ENCODE measurements around the gene OR2AG2.
A peak's percentile ranks its signal among the peaks of the same experiment; 100 is the strongest.
"Not testable (repeated sequence)": the region's sequence is repeated elsewhere in the genome, so short reads cannot be mapped to it uniquely, and the experiment has no call there.

The OR2AG2 gene

GRCh38 chr11:6771926-6772893 lies at the start of gene OR2AG2:
Gene OR2AG2 (minus strand): TSS chr11:6771976. CDS start chr11:6768957, 3,019 bp downstream.
- DNase-seq (ENCODE audit: low spot score): no peak

DNA sequence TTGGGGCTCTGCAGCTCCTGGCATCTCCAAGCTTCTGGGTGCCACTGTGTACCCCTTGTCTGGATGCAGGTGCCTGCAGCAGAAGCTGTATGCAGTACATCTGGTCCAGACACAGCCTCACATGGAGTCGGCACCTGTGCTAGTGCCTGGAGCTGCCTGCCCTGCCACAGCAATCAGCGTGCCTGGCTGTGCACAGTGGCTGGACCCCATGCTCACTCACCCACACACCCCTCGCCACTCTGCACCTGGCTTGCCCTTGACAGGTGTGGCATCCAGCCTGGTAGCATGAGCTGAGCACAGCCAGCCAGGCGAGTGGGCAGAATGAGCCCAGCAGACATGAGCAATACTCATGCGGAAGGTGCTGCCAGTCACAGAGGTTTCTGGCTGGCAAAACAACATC lies 47.2 kb upstream of the OR2AG2 start:
- no peak for DNase-seq (ENCODE audit: low spot score)

DNA sequence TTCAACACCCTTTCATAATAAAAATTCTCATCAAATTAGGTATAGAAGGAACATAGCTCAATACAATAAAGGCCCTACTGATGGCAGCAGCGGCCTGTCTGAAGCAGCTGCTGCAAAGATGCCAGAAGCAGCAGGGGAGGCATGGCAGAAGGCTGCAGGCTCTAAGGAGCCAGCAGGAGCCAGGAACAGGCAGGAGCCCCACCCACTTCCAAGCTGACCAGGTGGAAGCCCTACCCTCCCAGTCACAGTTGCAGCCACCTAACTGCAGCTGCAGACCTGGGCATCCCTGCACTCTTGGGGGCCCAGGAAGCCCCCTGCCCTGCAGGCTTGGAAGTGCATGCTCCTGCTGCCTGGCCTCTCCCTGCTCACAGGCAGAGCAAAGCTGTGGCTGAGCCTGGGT lies 45.9 kb upstream of the OR2AG2 start:
- peak; percentile 53 for DNase-seq (ENCODE audit: low spot score)

GRCh38 chr11:6813656-6814055 lies 41.9 kb upstream of the OR2AG2 start:
- DNase-seq (ENCODE audit: low spot score): no peak

DNA sequence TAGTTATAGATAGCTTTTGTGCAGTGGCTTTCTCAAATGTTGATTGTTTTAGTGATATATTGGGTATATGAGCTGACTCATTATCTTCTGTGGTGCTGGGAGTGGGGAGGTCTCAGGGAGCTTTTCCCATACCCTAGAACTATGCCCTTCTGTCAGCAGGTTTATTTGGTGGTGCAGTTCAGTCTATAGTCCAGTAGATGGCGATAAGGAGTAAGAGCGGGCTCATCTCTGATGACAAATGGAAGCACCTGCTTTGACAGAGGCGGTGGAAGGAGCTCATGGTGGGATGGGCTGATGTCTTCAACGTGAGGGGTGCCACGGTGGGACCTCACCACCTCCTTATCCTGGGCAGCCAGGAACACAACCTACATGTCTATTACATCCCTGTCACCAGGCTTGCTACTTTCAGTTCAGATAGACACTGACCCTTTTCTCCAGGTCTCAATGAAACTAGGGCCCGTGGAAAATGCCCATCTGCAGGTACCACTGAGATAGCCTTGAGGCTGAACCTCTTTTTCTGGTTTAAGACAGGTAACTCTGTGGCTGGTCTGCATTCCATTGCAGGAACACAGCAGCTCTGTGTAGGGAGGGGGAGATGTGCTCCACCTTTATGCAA lies 40.7 kb upstream of the OR2AG2 start:
- no peak for DNase-seq (ENCODE audit: low spot score)

- DNase-seq (ENCODE audit: low spot score): not testable (repeated sequence)
Observed at GRCh38 chr11:6801075-6801474, 29.3 kb upstream of the OR2AG2 start.

DNA sequence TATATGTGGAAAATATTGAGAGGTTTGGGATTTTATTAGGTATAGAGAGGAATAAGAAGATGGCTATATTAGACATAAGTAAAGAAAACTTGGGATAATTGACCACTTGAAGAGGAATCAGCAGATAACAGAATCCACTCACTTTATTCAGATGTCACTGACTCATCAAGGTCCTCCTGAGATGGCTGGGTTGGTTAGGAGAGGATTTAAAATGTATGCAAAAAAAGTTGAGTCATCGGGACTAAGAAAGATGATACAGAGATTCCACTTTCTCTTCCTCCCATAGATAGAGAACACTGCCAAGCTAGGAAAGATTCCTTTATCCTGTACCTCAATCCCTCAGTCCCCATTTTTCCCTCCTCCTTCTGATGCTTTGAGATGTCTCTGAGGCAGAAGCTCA lies 27.6 kb upstream of the OR2AG2 start, which contains the start of gene OR6A2:
TSS of gene OR6A2 (minus strand) at position 288 of the 400 bp plus-strand sequence. CDS start 3,981 bp downstream, outside the sequence.
- DNase-seq (ENCODE audit: low spot score): no peak

GRCh38 chr11:6794639-6795038 lies 22.9 kb upstream of the OR2AG2 start:
- no peak for DNase-seq (ENCODE audit: low spot score)

- DNase-seq (ENCODE audit: low spot score): no peak
Observed at GRCh38 chr11:6790546-6790945, 18.8 kb upstream of the OR2AG2 start.

DNA sequence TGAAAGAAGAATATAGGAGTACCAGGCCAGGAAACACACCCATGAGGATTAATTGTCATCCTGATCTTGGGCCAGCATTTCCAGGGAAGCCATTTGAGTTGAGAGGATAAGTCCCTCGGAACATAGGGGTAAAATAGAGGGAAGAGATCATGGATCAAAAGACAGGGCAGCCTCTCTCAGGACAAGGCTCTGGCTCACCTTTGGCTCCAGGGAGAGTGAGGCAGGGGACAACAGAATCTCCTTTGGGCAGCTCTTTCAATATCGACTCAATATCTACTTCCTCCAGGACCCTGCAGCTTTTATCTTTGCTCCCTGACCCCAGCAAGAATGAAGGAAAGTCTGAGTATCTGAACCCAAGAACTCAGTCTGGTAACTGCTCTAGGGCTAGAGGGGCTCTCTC lies 10.9 kb upstream of the OR2AG2 start, which contains the start of gene OR2AG1:
TSS of gene OR2AG1 (plus strand) at position 301 of the 400 bp plus-strand sequence. CDS start 2,018 bp downstream, outside the sequence.
- no peak for DNase-seq (ENCODE audit: low spot score)

DNA sequence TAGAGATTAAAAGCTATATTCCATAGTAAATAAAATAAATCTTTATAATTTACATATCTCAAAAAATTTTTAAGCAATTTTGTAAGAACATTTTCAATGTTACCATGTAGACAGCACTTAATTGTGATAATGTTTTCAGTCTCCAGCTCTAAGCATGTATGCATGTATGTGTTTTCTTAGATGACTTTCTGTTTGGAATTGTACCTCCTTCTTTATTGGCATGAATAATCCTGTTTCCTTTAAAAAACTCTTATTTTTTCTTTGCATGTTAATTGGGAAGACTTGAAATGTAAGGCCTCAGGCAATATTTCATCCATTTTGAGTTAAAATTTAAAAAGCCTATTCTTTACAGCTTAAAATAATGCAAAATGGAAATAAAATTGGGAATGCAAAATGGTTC lies 9.1 kb upstream of the OR2AG2 start:
- no peak for DNase-seq (ENCODE audit: low spot score)

- DNase-seq (ENCODE audit: low spot score): no peak
Observed at GRCh38 chr11:6778518-6778917, 6.7 kb upstream of the OR2AG2 start.

- DNase-seq (ENCODE audit: low spot score): peak; percentile 52
Observed at GRCh38 chr11:6757373-6757967, 14.3 kb downstream of the OR2AG2 start.

- DNase-seq (ENCODE audit: low spot score): no peak
Observed at GRCh38 chr11:6755953-6756347, 15.8 kb downstream of the OR2AG2 start.

DNA sequence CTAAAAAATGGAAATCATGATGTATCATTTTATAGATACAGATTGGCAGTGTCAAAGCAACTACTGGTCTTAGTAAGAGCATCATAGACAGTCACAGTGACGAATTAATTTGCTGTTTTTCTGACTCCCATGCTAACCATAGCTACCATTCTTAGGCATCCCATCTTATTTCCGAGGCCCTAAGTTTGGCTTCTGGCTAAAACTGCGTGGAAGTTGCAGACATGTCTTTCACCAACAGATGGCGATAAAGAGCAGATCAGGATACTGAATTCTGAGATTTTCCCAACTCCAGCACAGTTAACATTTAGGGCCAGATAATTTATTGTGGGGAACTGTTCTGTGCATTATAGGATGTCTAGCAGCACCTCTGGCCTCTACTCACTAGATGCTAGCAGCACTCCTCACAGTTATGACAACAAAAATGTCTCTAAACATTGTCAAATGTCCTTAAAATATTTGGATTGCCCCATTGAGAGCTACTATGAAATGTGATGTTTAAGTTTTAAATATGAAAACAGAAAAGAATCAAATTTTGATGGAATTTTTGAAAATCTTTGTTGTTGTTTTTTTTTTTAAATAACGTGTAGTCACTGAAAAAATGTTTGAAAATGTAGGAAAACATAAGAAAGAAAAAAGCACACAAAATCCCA lies 16.3 kb downstream of the OR2AG2 start:
- peak; percentile 52 for DNase-seq (ENCODE audit: low spot score)

DNA sequence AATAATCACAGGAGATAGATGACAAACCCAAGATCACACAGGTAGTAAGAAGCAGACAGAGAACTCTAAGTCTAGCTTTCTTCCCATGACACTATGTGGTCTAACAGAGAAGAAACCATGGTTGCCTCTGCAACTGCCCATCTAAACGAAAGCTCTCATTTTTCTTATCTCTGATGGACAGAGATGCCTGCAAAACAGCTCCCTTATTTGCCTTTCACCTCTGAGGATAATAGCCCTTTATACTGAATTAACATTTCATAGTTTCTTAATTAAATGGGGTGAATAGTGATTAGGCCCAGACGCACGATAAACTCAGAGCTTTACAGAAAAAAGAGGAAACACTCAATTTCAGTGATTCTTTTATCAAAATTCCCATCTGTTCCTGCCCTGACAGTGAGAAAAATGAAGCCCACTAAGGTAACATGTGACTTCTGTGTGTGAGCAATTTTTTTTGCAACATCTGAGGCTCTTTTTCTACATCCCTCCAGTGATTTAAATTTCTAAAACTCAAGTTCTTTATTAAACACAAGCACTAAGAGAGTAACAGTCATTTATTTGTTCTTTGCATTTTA lies 24.6 kb downstream of the OR2AG2 start:
- no peak for DNase-seq (ENCODE audit: low spot score)

DNA sequence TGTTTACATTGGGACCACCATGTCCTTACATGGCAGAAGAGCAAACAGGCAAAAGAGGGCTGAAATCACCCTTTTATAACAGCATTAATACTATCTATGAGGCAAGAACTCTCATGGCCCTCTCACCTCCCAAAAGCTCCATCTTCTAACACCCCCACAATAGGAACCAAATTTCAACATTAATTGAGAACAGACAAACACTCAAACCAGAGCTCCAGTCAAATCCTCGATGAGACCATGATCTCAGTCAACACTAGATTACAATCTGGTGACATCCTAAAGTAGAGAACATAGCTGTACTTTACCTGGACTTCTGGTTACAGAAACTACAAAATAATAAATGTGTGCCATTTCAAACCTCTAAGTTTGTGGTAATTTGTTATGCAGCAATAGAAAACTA lies 25.1 kb downstream of the OR2AG2 start:
- DNase-seq (ENCODE audit: low spot score): no peak

DNA sequence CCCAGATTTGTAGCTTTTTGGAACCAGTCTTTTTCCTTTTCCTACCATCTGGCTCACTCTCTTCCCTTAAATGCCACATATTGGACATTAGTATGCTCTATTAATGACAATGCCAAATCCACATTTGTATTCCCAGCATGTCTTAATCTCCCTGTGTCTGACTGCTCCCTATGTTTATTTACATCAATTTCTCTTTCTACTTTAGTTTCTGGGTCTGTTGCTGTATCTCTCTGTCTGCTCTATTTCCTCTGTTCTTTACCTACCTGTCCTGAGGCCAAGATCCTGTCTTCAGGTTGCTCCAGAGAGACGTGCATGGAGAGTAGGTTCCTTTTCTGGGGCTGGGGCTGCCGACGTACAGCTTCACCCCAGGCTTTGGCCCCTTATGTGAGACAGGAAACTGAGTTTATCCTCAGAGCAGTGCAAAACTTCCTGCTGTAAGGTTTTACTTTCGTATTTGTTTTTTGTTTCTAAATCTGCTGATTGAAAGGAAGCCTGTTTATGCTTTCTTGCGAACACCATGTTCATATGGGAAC lies 25.6 kb downstream of the OR2AG2 start:
- DNase-seq (ENCODE audit: low spot score): no peak

DNA sequence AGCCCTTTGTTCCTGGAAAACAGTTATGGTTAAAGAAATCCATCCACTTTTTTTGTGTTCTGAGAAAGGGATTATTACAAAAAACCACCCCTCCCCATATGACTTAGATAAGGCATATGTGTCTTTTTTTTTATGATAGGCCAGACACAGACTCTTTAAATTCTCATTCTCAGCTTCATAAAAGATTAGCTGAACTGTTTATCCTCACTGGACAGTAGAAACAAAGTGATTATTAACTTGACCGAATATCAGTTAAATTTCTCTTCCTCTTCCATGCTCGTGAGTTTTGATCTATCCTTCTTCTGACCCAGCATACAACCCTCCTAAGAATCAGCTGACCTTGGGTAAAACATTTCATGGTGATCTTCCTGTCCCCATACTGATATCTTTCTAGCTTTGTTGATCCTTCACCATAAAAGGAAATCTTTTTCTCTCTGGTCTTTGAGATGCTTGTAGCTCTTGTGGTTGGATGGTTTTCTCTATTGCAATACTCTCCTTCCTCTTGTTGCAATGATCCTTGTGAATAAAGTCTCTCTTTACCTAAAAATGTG lies 26.2 kb downstream of the OR2AG2 start:
- no peak for DNase-seq (ENCODE audit: low spot score)

GRCh38 chr11:6745018-6745417 lies 26.8 kb downstream of the OR2AG2 start:
- DNase-seq (ENCODE audit: low spot score): no peak

- DNase-seq (ENCODE audit: low spot score): no peak
Observed at GRCh38 chr11:6742260-6742659, 29.5 kb downstream of the OR2AG2 start.
